Endothelial cell of umbilical vein (primary cell): ENCODE data around the gene FAM171A2. TPM values are rescaled to one million over a fixed set of nuclear protein-coding genes. Genes with fewer than 3 reads are reported as not detected.

Experiments
- BruUV-seq: library from RNA; stranded (reverse); fragments of 400-500 nt; replicated peaks from 2 replicates; lab custom pipeline; 2021; lab: Mats Ljungman, UMichigan
- CTCF ChIA-PET: fragments of 300-600, 350-600 bp; sonication (Branson Sonifier 250); formaldehyde crosslinking; loops from one replicate; lab custom pipeline; 2021; ENCODE audit warnings: antibody characterized with exemption, inconsistent platforms; lab: Charles Lee
- POLR2A ChIA-PET: fragments of 300-600, 350-600 bp; sonication (Branson Sonifier 250); formaldehyde crosslinking; loops from one replicate; lab custom pipeline; 2021; ENCODE audit warnings: antibody characterized with exemption, inconsistent platforms; lab: Charles Lee
- DNase-seq: peaks from one replicate; pipeline ENCODE4 v3.0.0-alpha.2; 2011; ENCODE audit warnings: low read depth, low spot score
- FAIRE-seq: peaks from 2 replicates; lab custom pipeline; 2011; peaks lifted over from hg19 to GRCh38; lab: Jason Lieb, UNC
- H2AFZ ChIP-seq: 2 replicates; pipeline ENCODE4 v1.6.0; 2012; ENCODE audit warnings: low read depth, low read length, control low read depth, inconsistent platforms
- H3K27ac ChIP-seq: 2 replicates; pipeline ENCODE4 v1.5.1; 2011; ENCODE audit warnings: low read depth, mild to moderate bottlenecking, control low read depth, low read length, moderate library complexity; ENCODE audit not compliant: insufficient read depth
- H3K27me3 ChIP-seq, 2 experiments: 2 replicates each; pipeline versions ENCODE4 v1.6.0 to v1.6.1; 2011; ENCODE audit warnings: low read length in 2 of 2, mixed read lengths in 1 of 2; ENCODE audit not compliant: control insufficient read depth in 2 of 2, insufficient read depth in 2 of 2
- H3K36me3 ChIP-seq, 2 experiments: 2 replicates in 1 of 2; 3 replicates in 1 of 2; pipeline ENCODE4 v1.5.1; 2011; ENCODE audit warnings: low read length in 2 of 2, mild to moderate bottlenecking in 1 of 2, moderate library complexity in 1 of 2; ENCODE audit not compliant: control insufficient read depth in 2 of 2, insufficient read depth in 2 of 2; ENCODE audit errors: extremely low read depth in 1 of 2
- H3K4me1 ChIP-seq: 3 replicates; pipeline ENCODE4 v1.5.1; 2011; ENCODE audit warnings: mild to moderate bottlenecking, low read length; ENCODE audit not compliant: control insufficient read depth, insufficient read depth; ENCODE audit errors: extremely low read depth
- H3K4me2 ChIP-seq: 2 replicates; pipeline ENCODE4 v1.6.1; 2011; ENCODE audit warnings: low read length, control low read depth, mixed read lengths; ENCODE audit not compliant: insufficient read depth
- H3K4me3 ChIP-seq, 3 experiments: fragments of 200-600 bp in 1 of 3; sonication (generic), shearing (Covaris generic) in 1 of 3; replicated peaks in 1 of 3; 2 replicates each; pipeline ENCODE4 v1.5.1; 2011 to 2016; ENCODE audit warnings: control low read depth in 3 of 3, low read length in 3 of 3, mild to moderate bottlenecking in 2 of 3, inconsistent platforms in 1 of 3, low read depth in 1 of 3, moderate library complexity in 1 of 3; ENCODE audit not compliant: insufficient read depth in 1 of 3
- H3K79me2 ChIP-seq: 2 replicates; pipeline ENCODE4 v1.6.0; 2012; ENCODE audit warnings: low read length, inconsistent platforms; ENCODE audit not compliant: control insufficient read depth, insufficient read depth
- H3K9ac ChIP-seq: replicated peaks from 2 replicates; pipeline ENCODE3; 2011; ENCODE audit warnings: low read length, control low read depth; ENCODE audit not compliant: insufficient read depth; ENCODE audit errors: extremely low read depth
- H3K9me1 ChIP-seq: replicated peaks from 3 replicates; pipeline ENCODE4 v1.6.0; 2011; ENCODE audit warnings: mild to moderate bottlenecking, low read length; ENCODE audit not compliant: control insufficient read depth, insufficient read depth; ENCODE audit errors: extremely low read depth
- H3K9me3 ChIP-seq: replicated peaks from 2 replicates; pipeline ENCODE4 v1.5.1; 2012; ENCODE audit warnings: low read length, inconsistent platforms; ENCODE audit not compliant: control insufficient read depth, insufficient read depth
- H4K20me1 ChIP-seq: replicated peaks from 2 replicates; pipeline ENCODE3; 2011; ENCODE audit warnings: mild to moderate bottlenecking, low read length; ENCODE audit not compliant: control insufficient read depth, insufficient read depth; ENCODE audit errors: extremely low read depth
- CTCF ChIP-seq, 2 donors: IDR thresholded peaks; 1 replicate in 1 of 2; 2 replicates in 1 of 2; pipeline ENCODE4 v1.5.1; 2011; ENCODE audit warnings: low read length in 2 of 2, mild to moderate bottlenecking in 2 of 2, moderate library complexity in 2 of 2, control low read depth in 1 of 2, inconsistent platforms in 1 of 2, low read depth in 1 of 2; ENCODE audit not compliant: insufficient read depth in 1 of 2; ENCODE audit errors: extremely low read depth in 1 of 2
- EZH2 ChIP-seq: IDR thresholded peaks from 2 replicates; pipeline ENCODE4 v1.6.1; 2012; ENCODE audit warnings: borderline replicate concordance, low read depth, mild to moderate bottlenecking, moderate library complexity, low read length, inconsistent platforms; ENCODE audit not compliant: severe bottlenecking
- FOS ChIP-seq: IDR thresholded peaks from 2 replicates; pipeline ENCODE4 v1.6.1; 2011; ENCODE audit warnings: mild to moderate bottlenecking, low read length, moderate library complexity, borderline replicate concordance; ENCODE audit not compliant: insufficient read depth
- GATA2 ChIP-seq: IDR thresholded peaks from 2 replicates; pipeline ENCODE4 v1.7.0; 2011; ENCODE audit warnings: low read depth, mild to moderate bottlenecking, moderate library complexity, mixed read lengths, low read length; ENCODE audit not compliant: insufficient read length, insufficient read depth
- JUN ChIP-seq: IDR thresholded peaks from 2 replicates; pipeline ENCODE4 v1.6.1; 2011; ENCODE audit warnings: borderline replicate concordance, low read depth; ENCODE audit not compliant: insufficient read length, insufficient read depth
- MAX ChIP-seq: IDR thresholded peaks from 2 replicates; pipeline ENCODE4 v1.6.1; 2011; ENCODE audit not compliant: insufficient read depth, insufficient read length
- MYC ChIP-seq: IDR thresholded peaks from one replicate; pipeline ENCODE4 v1.6.1; 2011; ENCODE audit warnings: mild to moderate bottlenecking, low read depth, low read length
- POLR2A ChIP-seq: IDR thresholded peaks from 2 replicates; pipeline ENCODE4 v1.6.1; 2012; ENCODE audit warnings: low read depth, mild to moderate bottlenecking, control low read depth, low read length
- POLR2AphosphoS5 ChIP-seq: IDR thresholded peaks from 2 replicates; pipeline ENCODE4 v1.6.1; 2012; ENCODE audit warnings: low read depth, mild to moderate bottlenecking, control low read depth, low read length, moderate library complexity; ENCODE audit not compliant: insufficient read depth
- dilution Hi-C: fragments of 300-500 bp; cut with MboI; formaldehyde crosslinking; loops from one replicate; pipeline ENCODE4 v1.15.0; 2019; ENCODE audit warnings: low sequenced_read_pairs; ENCODE audit not compliant: extremely low pct_ligation_motif_present
- intact Hi-C: fragments of 100-400 bp; cut with micrococcal nuclease; formaldehyde crosslinking; loops from one replicate; pipeline ENCODE4 v1.10.0; 2022
- polyA plus RNA-seq, 4 experiments: library from polyadenylated mRNA; depleted of rRNA in 3 of 4; stranded (reverse) in 3 of 4; unstranded in 1 of 4; fragments of >200 nt; gene quantifications; 2 replicates each; pipeline versions ENCODE4 v1.2.1 to v1.2.3, GENCODE V29; 2011 to 2012; ENCODE audit warnings: missing spikeins in 1 of 4
- total RNA-seq: library from RNA; stranded (reverse); gene quantifications from 2 replicates; pipeline ENCODE4 v1.2.3, GENCODE V29; 2021

FAM171A2 gene
- total and polyA plus RNA-seq, 2 donors (not counting 3 experiments of a cell fraction or from before 2014, with no cell fraction given), result 11.3 to 13.4 TPM

- FAIRE-seq (no peak), DNase-seq (no peak)
- no TSS peak for BruUV-seq
- Histone ChIP-seq H3K9ac (no peak overlapping the region), H2AFZ (no peak overlapping the region), H3K4me3 (no peak overlapping the region), H3K4me1 (no peaks in the 10 kb centered on the region), H3K36me3 (no peaks in the 10 kb centered on the region), H3K27me3 (peaks cover 23 to 27% of the 10 kb centered on the region in 2 experiments), H3K4me2 (no peak overlapping the region), H3K79me2 (no peaks in the 10 kb centered on the region), H3K9me1 (no peaks in the 10 kb centered on the region), H3K27ac (no peak overlapping the region), H4K20me1 (no peaks in the 10 kb centered on the region), H3K9me3 (no peaks in the 10 kb centered on the region)
- intact Hi-C loops (loop anchor here (5.0 kb wide), 1 partner anchor 87 kb away; no protein-coding TSS in a partner anchor), dilution Hi-C loops (no loop called here)
- CTCF ChIA-PET, result interaction anchor here (0.5 to 1.7 kb wide), 4 partner anchors 9 to 99 kb away, joined by 3 to 6 read pairs (median 4); no protein-coding TSS in a partner anchor
- POLR2A ChIA-PET, result no interaction called here
- no peak for TF ChIP-seq CTCF (IDR thresholded peaks at IDR 0.05; ENCODE audit: extremely low read depth in 1 of 2, insufficient read depth in 1 of 2, low read depth in 1 of 2, low read length in 2 of 2)
- no peak for TF ChIP-seq MAX
- TF ChIP-seq POLR2AphosphoS5, result no peak
- no peak for TF ChIP-seq GATA2
- TF ChIP-seq EZH2, result no peak
- TF ChIP-seq POLR2A, result no peak
- TF ChIP-seq FOS, result no peak
- no peak for TF ChIP-seq JUN
- TF ChIP-seq MYC, result no peak
These were observed 54.2 kb downstream of the FAM171A2 start for GRCh38 chr17:44309472-44309871.
